GM12873 (cell line): ENCODE data around the gene SDHB.

Experiments
- TF ChIP-seq, protein P1 (sequence below): IDR thresholded peaks from 2 replicates; pipeline ENCODE4 v1.5.1; 2012; ENCODE audit warnings: low read depth, mild to moderate bottlenecking, moderate library complexity, low read length, control low read depth; ENCODE audit not compliant: insufficient read depth; ENCODE audit errors: missing control alignments

SDHB gene

DNA sequence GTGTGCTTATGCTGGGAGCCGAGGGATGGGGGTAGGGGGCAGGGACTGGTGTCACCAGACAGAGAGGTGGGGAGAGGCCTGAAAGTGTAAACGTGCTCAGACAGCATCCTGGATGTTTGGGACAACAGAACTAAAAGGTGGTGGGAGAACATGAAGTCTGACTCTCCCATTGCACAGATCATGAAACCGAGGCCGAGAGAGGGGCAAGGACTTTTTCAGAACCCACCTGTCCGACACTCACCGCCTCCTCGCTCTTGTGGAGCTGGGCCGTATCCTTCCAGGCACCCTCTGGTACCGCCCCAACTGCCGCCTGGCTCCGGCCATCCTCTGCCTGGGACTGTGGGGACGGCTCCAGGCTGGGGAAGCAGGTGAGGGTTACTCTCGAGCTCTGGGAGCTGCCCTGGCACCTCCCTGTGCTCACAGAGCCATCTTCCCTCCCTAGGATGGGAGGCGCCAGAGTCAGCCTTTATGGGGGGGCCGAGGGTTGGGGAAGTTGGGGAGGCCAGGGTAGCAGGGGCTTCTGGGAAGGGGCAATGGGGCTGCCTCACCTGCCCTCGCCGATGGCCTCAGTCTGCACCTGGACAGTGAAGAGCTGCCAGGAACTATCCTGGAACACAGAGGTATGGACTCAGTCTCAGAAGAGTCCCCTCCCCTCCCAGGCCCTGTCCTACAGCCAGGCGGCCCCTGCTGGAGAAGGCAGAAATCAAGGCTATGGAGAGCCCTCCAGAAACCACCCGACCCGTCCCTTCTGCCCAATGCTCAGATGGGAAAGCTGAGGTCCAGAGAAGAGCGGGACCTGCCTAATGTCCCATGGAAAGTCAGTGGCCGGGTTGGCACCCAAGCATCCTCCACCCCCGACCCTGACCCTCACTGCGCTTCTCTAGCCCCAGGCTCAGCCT, 49.1 kb downstream of the SDHB start:
- TF ChIP-seq, protein P1, sequence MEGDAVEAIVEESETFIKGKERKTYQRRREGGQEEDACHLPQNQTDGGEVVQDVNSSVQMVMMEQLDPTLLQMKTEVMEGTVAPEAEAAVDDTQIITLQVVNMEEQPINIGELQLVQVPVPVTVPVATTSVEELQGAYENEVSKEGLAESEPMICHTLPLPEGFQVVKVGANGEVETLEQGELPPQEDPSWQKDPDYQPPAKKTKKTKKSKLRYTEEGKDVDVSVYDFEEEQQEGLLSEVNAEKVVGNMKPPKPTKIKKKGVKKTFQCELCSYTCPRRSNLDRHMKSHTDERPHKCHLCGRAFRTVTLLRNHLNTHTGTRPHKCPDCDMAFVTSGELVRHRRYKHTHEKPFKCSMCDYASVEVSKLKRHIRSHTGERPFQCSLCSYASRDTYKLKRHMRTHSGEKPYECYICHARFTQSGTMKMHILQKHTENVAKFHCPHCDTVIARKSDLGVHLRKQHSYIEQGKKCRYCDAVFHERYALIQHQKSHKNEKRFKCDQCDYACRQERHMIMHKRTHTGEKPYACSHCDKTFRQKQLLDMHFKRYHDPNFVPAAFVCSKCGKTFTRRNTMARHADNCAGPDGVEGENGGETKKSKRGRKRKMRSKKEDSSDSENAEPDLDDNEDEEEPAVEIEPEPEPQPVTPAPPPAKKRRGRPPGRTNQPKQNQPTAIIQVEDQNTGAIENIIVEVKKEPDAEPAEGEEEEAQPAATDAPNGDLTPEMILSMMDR: no peak

DNA sequence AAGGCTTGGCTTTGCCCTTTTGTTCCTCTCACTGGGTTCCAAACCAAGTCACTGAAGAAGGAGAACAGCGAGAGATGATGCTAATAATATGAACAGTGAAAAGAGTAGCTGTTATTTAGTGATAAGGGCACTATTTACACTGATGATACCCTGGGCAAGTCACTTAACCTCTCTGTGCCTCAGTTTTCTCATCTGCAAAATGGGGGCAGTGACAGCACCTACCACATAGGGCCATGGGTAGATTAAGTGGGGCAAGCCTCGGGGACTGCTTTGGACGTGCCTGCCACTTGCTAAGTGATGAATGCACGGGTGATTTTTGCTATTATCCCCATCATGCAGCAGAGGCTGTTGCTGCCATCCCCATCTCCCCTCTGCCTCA, 51.3 kb downstream of the SDHB start:
- TF ChIP-seq, protein P1: no peak

DNA sequence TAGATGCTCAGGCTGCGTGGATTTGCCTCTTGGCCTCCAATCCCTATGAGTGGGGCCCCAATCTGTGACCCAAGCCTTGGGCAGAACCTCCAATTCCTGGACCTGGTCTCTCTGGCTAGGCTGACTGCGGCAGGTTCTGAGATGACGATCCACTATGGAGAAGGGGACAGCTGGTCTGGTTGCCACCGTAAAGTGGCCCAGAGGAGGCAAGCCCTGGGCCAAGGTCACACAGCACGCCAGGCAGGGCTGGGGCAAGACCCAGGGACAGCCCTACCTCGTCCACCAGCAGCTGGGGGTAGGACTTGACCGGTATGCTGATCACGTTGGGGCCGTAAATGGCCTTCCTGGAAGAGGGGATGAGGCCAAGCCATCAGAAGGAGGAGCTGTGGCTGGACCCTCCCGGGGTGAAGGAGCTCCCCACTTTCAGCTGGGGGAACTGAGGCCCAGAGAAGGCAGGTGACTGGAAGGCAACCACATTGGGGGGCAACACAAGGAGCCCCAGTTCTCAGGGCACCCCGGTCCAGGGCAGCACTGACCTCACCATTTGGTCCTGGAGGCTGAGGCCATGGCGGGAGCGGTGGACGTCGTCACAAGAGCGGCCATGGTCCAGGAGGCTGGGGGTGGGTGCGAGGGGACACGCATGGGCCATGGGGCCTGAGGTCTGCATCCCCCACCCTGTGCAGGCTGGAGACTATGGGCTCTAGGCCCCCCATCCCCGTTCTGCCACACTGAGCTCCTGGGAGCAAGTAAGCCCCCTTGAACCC, 51.9 kb downstream of the SDHB start:
- TF ChIP-seq, protein P1: no peak

DNA sequence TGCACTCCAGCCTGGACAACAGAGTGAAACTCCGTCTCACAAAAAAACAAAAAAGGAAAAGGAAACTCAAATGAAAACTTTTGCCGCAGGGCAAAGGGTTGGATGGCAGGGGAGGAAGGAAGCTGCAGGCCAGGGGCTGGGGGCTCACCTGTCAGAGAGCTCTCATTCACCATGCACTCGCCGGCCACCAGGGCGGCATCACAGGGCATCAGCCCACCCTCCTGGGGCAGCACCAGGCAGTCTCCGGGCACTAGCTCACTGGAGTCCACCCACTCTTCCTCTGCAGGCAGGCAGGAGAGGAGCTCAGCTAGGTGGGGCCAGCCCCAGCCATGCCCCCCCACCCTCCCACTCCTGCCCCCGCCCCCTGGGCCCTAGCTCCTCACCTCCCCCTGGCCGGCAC, 54.0 kb downstream of the SDHB start:
- TF ChIP-seq, protein P1: peak; percentile 25

DNA sequence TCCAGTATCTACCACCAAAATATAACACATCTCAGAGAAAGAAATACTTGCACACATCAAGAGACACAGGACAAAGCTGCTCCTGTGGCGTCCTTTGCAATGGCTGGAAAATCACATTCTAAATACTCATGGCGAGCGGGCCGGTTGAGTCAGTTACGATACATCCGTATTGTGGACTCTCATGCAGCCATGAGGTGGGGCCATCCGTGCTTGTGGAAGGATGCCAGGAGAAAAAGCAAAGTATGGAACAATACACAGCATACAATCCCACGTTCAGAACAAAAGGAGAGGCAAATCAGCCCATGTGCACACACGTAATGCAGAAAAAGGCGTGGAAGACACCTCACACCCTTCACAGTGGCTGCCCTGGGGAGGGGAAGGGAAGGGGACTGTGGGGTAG, 55.2 kb downstream of the SDHB start:
- TF ChIP-seq, protein P1: no peak

DNA sequence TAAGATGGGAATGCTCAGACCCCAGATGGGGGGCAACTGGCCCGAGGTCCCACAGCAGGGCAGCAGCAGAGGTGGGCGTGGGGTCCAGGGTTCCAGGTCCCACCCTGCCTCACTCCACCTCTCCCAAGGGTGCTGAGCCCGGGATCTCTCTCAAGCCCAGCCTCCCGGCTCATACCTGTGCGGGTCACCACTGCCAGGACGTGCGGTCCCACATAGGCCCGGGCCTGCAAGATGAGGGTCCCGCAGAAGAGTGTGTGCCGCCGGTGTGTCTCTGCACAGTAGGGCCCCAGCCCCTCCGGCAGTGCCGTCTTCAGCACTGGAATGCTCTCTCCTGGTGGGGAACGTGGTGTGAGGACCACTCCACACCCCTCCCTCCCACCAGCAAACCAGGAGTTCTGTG, 57.0 kb downstream of the SDHB start:
- TF ChIP-seq, protein P1: no peak

DNA sequence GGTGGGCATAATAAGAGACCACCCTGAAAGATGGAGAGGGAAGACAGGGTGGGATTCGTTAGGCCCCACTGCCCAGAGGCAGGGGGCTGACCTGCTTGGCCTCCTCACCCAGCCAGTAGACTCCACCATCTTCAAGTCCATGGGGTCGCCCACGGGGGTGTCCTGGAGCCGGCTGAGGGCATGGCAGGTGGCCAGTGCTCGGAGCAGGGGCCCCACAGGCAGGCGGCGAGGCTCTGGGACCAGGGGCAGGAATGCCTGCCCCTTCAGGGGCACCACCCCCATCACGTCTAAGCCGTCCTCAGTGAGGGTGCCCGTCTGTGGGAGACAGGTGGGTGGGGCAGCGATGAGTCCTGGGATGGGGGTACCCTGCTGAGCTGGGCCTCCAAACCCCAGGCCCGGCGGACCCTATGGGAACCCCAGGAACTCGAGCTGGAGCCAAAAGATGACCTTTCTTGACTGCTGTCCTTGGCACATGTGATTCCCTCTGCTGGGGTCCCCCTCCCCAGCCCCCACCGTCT, 60.3 kb downstream of the SDHB start:
- TF ChIP-seq, protein P1: no peak
